Naive thymus-derived CD4-positive, alpha-beta T cell (primary cell): ENCODE results near the gene PIGX. TPM values are rescaled to one million over a fixed set of nuclear protein-coding genes. Genes with fewer than 3 reads are reported as not detected.

ENCODE experiments used
- ATAC-seq: fragments of 150-1000 bp; cut with Tn5 transposase; 2 replicates; pipeline ENCODE4 v1.10.0; 2021; ENCODE audit warnings: mild to moderate bottlenecking, moderate library complexity
- CTCF ChIA-PET: fragments of 350-600 bp; sonication (Branson Sonifier 250); formaldehyde crosslinking; loops from one replicate; lab custom pipeline; 2021; ENCODE audit warnings: antibody characterized with exemption; lab: Charles Lee
- POLR2A ChIA-PET: fragments of 350-600 bp; sonication (Branson Sonifier 250); formaldehyde crosslinking; loops from one replicate; lab custom pipeline; 2021; ENCODE audit warnings: antibody characterized with exemption, inconsistent platforms; lab: Charles Lee
- DNase-seq, 9 donors: peaks; one replicate each; pipeline versions ENCODE4 v3.0.0 to v3.0.0-alpha.2; 2020 to 2022; ENCODE audit warnings: mixed read lengths in 1 of 9
- H3K27ac ChIP-seq: one replicate; pipeline ENCODE4 v1.7.0; 2013; ENCODE audit warnings: mild to moderate bottlenecking, low read depth, low read length, moderate library complexity
- H3K27me3 ChIP-seq, 2 donors: one replicate each; pipeline ENCODE4 v1.7.0; 2013; ENCODE audit warnings: low read length in 2 of 2, mild to moderate bottlenecking in 2 of 2, moderate library complexity in 2 of 2; ENCODE audit not compliant: control insufficient read depth in 2 of 2, insufficient read depth in 2 of 2
- H3K36me3 ChIP-seq, 3 experiments: 1 replicate in 2 of 3; 2 replicates in 1 of 3; pipeline ENCODE4 v1.7.0; 2013; ENCODE audit warnings: low read length in 3 of 3, mild to moderate bottlenecking in 3 of 3, moderate library complexity in 1 of 3; ENCODE audit not compliant: insufficient read depth in 3 of 3, control insufficient read depth in 2 of 3
- H3K4me1 ChIP-seq, 2 donors: one replicate each; pipeline ENCODE4 v1.7.0; 2013; ENCODE audit warnings: low read length in 2 of 2, mild to moderate bottlenecking in 2 of 2, moderate library complexity in 1 of 2; ENCODE audit not compliant: control insufficient read depth in 2 of 2, insufficient read depth in 2 of 2
- H3K4me3 ChIP-seq: 2 replicates; pipeline ENCODE4 v1.7.0; 2013; ENCODE audit warnings: mild to moderate bottlenecking, low read length
- H3K9me3 ChIP-seq, 3 experiments: 1 replicate in 2 of 3; 2 replicates in 1 of 3; pipeline ENCODE4 v1.7.0; 2013; ENCODE audit warnings: low read length in 3 of 3; ENCODE audit not compliant: control insufficient read depth in 2 of 3
- H3K27ac Mint-ChIP-seq, 9 donors: one replicate each; pipeline ENCODE4 v1.8.0; 2020 to 2022; ENCODE audit warnings: mixed read lengths in 9 of 9, mild to moderate bottlenecking in 8 of 9, moderate library complexity in 5 of 9, inconsistent platforms in 2 of 9
- H3K27me3 Mint-ChIP-seq, 5 donors: one replicate each; pipeline ENCODE4 v1.8.0; 2021 to 2022; ENCODE audit warnings: mixed read lengths in 5 of 5, mild to moderate bottlenecking in 1 of 5
- H3K36me3 Mint-ChIP-seq, 5 donors: one replicate each; pipeline ENCODE4 v1.8.0; 2020 to 2022; ENCODE audit warnings: mixed read lengths in 5 of 5, mild to moderate bottlenecking in 3 of 5, inconsistent platforms in 1 of 5
- H3K4me1 Mint-ChIP-seq, 7 donors: one replicate each; pipeline ENCODE4 v1.8.0; 2020 to 2022; ENCODE audit warnings: mixed read lengths in 7 of 7, mild to moderate bottlenecking in 3 of 7, inconsistent platforms in 1 of 7
- H3K4me3 Mint-ChIP-seq, 10 donors: one replicate each; pipeline ENCODE4 v1.8.0; 2020 to 2022; ENCODE audit warnings: mild to moderate bottlenecking in 10 of 10, mixed read lengths in 10 of 10, moderate library complexity in 6 of 10, inconsistent platforms in 2 of 10
- H3K9me3 Mint-ChIP-seq, 11 donors: one replicate each; pipeline ENCODE4 v1.8.0; 2020 to 2022; ENCODE audit warnings: mixed read lengths in 11 of 11, mild to moderate bottlenecking in 4 of 11, inconsistent platforms in 1 of 11, moderate library complexity in 1 of 11
- intact Hi-C, 2 donors: fragments of 100-400 bp; cut with micrococcal nuclease; formaldehyde crosslinking; loops; one replicate each; pipeline ENCODE4 v1.15.1; 2023
- polyA plus RNA-seq, 2 donors: library from polyadenylated mRNA; unstranded; fragments of 300-500 nt; fragmentation: Illumina TruSeq; gene quantifications; one replicate each; pipeline ENCODE4 v1.2.3, GENCODE V29; 2021
- total RNA-seq, 6 experiments: library from RNA in 5 of 6; stranded (reverse) in 5 of 6; gene quantifications; 1 replicate in 5 of 6; 2 replicates in 1 of 6; pipeline ENCODE4 v1.2.3 and lab custom pipeline; 2021 to 2026

The PIGX gene
- total and polyA plus RNA-seq, 7 experiments from 2014 or later: 13.7 to 58.5 (median 20.0) TPM

- H3K27me3 Mint-ChIP-seq: no peaks in the 10 kb centered on the region
- peaks cover 8 to 63% (median 49%) of the 10 kb centered on the region in 5 donors for H3K36me3 Mint-ChIP-seq
These were observed 45.9 kb downstream of the PIGX start for GRCh38 chr3:196757876-196758739.

GRCh38 chr3:196763179-196763578, 51.0 kb downstream of the PIGX start:
- no peak for ATAC-seq

More at GRCh38 chr3:196757876-196758739, 45.9 kb downstream of the PIGX start:
- ChIA-PET POLR2A (no interaction called here), CTCF (interaction anchor here (0.7 kb wide), 1 partner anchor 110 kb away, joined by 5 read pairs; no protein-coding TSS in a partner anchor)
- H3K36me3 ChIP-seq: peaks cover 0 to 4% (median 0%) of the 10 kb centered on the region in 3 experiments
- Mint-ChIP-seq H3K9me3 (peaks cover 0 to 38% (median 17%) of the 10 kb centered on the region in 11 donors), H3K4me3 (peak overlapping the region in 6 of 10 donors; percentile 0 to 64 (median 18)), H3K4me1 (peaks cover 31 to 65% (median 57%) of the 10 kb centered on the region in 7 donors), H3K27ac (peak overlapping the region in 8 of 9 donors; percentile 11 to 87 (median 36))
- peaks cover 0 to 13% (median 0%) of the 10 kb centered on the region in 3 experiments for H3K9me3 ChIP-seq
- no peak overlapping the region for H3K27ac ChIP-seq
- ATAC-seq: no peak
- H3K4me1 ChIP-seq: no peaks in the 10 kb centered on the region
- H3K27me3 ChIP-seq: no peaks in the 10 kb centered on the region
- no peak overlapping the region for H3K4me3 ChIP-seq
- intact Hi-C loops: no loop called here
- DNase-seq: no peak

GRCh38 chr3:196765454-196765853, 53.3 kb downstream of the PIGX start:
- Mint-ChIP-seq H3K27me3 (no peaks in the 10 kb centered on the region), H3K9me3 (peaks cover 0 to 4% (median 0%) of the 10 kb centered on the region in 11 donors), H3K36me3 (peaks cover 0 to 25% (median 20%) of the 10 kb centered on the region in 5 donors), H3K4me1 (peaks cover 5 to 54% (median 33%) of the 10 kb centered on the region in 7 donors), H3K4me3 (peak overlapping the region in 1 of 10 donors; percentile 18), H3K27ac (peak overlapping the region in 1 of 9 donors; percentile 38)
- Histone ChIP-seq H3K36me3 (peaks cover 0 to 3% (median 0%) of the 10 kb centered on the region in 3 experiments), H3K27me3 (no peaks in the 10 kb centered on the region), H3K27ac (no peak overlapping the region), H3K4me3 (no peak overlapping the region), H3K4me1 (no peaks in the 10 kb centered on the region), H3K9me3 (no peaks in the 10 kb centered on the region)
- no peak for ATAC-seq
- DNase-seq: no peak
- POLR2A ChIA-PET: no interaction called here
- CTCF ChIA-PET: no interaction called here
- intact Hi-C loops: no loop called here

More at GRCh38 chr3:196763179-196763578, 51.0 kb downstream of the PIGX start:
- CTCF ChIA-PET: no interaction called here
- no peak for DNase-seq
- POLR2A ChIA-PET: interaction anchor here (1.0 kb wide), 1 partner anchor 22 kb away, joined by 4 read pairs; no protein-coding TSS in a partner anchor
- no peaks in the 10 kb centered on the region for H3K4me1 ChIP-seq
- H3K4me3 ChIP-seq: no peak overlapping the region
- intact Hi-C loops: no loop called here
- H3K4me3 Mint-ChIP-seq: no peak overlapping the region
- H3K9me3 ChIP-seq: no peaks in the 10 kb centered on the region
- H3K27ac Mint-ChIP-seq: peak overlapping the region in 4 of 9 donors; percentile 0 to 79 (median 44)
- H3K27ac ChIP-seq: no peak overlapping the region
- H3K36me3 ChIP-seq: no peaks in the 10 kb centered on the region
- H3K27me3 Mint-ChIP-seq: no peaks in the 10 kb centered on the region
- H3K9me3 Mint-ChIP-seq: peaks cover 0 to 7% (median 0%) of the 10 kb centered on the region in 11 donors
- peaks cover 0 to 29% (median 24%) of the 10 kb centered on the region in 5 donors for H3K36me3 Mint-ChIP-seq
- no peaks in the 10 kb centered on the region for H3K27me3 ChIP-seq
- H3K4me1 Mint-ChIP-seq: peaks cover 6 to 56% (median 45%) of the 10 kb centered on the region in 7 donors

- Mint-ChIP-seq H3K27me3 (no peaks in the 10 kb centered on the region), H3K36me3 (peaks cover 0 to 21% (median 15%) of the 10 kb centered on the region in 5 donors), H3K27ac (peak overlapping the region in 1 of 9 donors; percentile 72), H3K4me1 (peaks cover 37 to 86% (median 67%) of the 10 kb centered on the region in 7 donors), H3K9me3 (no peaks in the 10 kb centered on the region), H3K4me3 (peak overlapping the region in 2 of 10 donors; percentile 7 to 55)
- ATAC-seq: no peak
- intact Hi-C loops: no loop called here
- ChIA-PET POLR2A (no interaction called here), CTCF (interaction anchor here (0.7 to 1.1 kb wide), 2 partner anchors 15 to 39 kb away, joined by 3 to 7 read pairs; no protein-coding TSS in a partner anchor)
- Histone ChIP-seq H3K4me1 (peaks cover 11 to 19% of the 10 kb centered on the region in 2 donors), H3K4me3 (no peak overlapping the region), H3K27ac (no peak overlapping the region), H3K27me3 (no peaks in the 10 kb centered on the region), H3K9me3 (no peaks in the 10 kb centered on the region), H3K36me3 (peaks cover 0 to 3% (median 0%) of the 10 kb centered on the region in 3 experiments)
- no peak for DNase-seq
These were observed 58.9 kb downstream of the PIGX start for GRCh38 chr3:196771067-196771466.

DNA sequence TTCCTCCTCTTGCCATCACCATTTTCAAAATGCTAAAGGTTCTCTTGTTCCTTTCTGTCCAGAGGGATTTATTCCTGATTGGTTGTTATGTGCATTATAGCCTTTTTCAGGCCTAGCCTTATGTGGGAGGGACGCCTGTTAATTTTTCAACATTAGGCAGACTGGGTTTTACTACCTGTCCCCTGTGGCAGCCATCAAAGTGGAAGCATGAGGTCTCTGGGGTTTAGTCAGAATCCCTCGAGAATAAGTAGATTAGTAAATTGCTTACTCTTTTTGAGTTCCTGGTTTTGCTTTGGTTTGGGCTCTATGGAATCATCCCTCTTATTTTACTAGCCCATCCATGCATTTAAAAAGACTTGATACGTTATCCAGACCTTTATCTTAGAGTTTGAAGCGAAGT, 59.9 kb downstream of the PIGX start:
- H3K4me3 Mint-ChIP-seq: peak overlapping the region in 7 of 10 donors; percentile 3 to 55 (median 14)
- H3K9me3 ChIP-seq: no peaks in the 10 kb centered on the region
- no peaks in the 10 kb centered on the region for H3K9me3 Mint-ChIP-seq
- H3K4me3 ChIP-seq: no peak overlapping the region
- H3K27ac Mint-ChIP-seq: peak overlapping the region in 7 of 9 donors; percentile 4 to 80 (median 41)
- CTCF ChIA-PET: interaction anchor here (0.6 kb wide), 1 partner anchor 142 kb away, joined by 3 read pairs; no protein-coding TSS in a partner anchor
- intact Hi-C loops: no loop called here
- DNase-seq: no peak
- H3K27me3 ChIP-seq: no peaks in the 10 kb centered on the region
- no peaks in the 10 kb centered on the region for H3K27me3 Mint-ChIP-seq
- H3K4me1 ChIP-seq: peaks cover 11 to 19% of the 10 kb centered on the region in 2 donors
- peaks cover 0 to 24% (median 15%) of the 10 kb centered on the region in 5 donors for H3K36me3 Mint-ChIP-seq
- H3K4me1 Mint-ChIP-seq: peaks cover 42 to 84% (median 70%) of the 10 kb centered on the region in 7 donors
- no peak for ATAC-seq
- POLR2A ChIA-PET: no interaction called here
- no peak overlapping the region for H3K27ac ChIP-seq
- peaks cover 0 to 3% (median 0%) of the 10 kb centered on the region in 3 experiments for H3K36me3 ChIP-seq

GRCh38 chr3:196772897-196773296, 60.7 kb downstream of the PIGX start:
- Histone ChIP-seq H3K27me3 (no peaks in the 10 kb centered on the region), H3K4me3 (no peak overlapping the region), H3K4me1 (peaks cover 11 to 19% of the 10 kb centered on the region in 2 donors), H3K27ac (no peak overlapping the region), H3K36me3 (peaks cover 0 to 3% (median 0%) of the 10 kb centered on the region in 3 experiments), H3K9me3 (no peaks in the 10 kb centered on the region)
- intact Hi-C loops: no loop called here
- Mint-ChIP-seq H3K27ac (peak overlapping the region in 6 of 9 donors; percentile 4 to 80 (median 54)), H3K27me3 (no peaks in the 10 kb centered on the region), H3K9me3 (peaks cover 0 to 1% (median 0%) of the 10 kb centered on the region in 11 donors), H3K4me1 (peaks cover 42 to 85% (median 73%) of the 10 kb centered on the region in 7 donors), H3K36me3 (peaks cover 0 to 30% (median 21%) of the 10 kb centered on the region in 5 donors), H3K4me3 (peak overlapping the region in 1 of 10 donors; percentile 55)
- ChIA-PET POLR2A (no interaction called here), CTCF (no interaction called here)
- DNase-seq (no peak), ATAC-seq (no peak)
